NK-92 (cell line): Measurements from ENCODE around the gene SLC5A10.
"Not testable (repeated sequence)": the region's sequence is repeated elsewhere in the genome, so short reads cannot be mapped to it uniquely, and the experiment has no call there.

ENCODE experiments used
- DNase-seq: peaks from one replicate; lab custom pipeline; 2025; ENCODE audit not compliant: unreplicated experiment; lab: John Stamatoyannopoulos, UW

SLC5A10 gene

GRCh38 chr17:18946536-18946935 is 5.4 kb upstream of the SLC5A10 start:
- no peak for DNase-seq

GRCh38 chr17:18947866-18948265 is 4.1 kb upstream of the SLC5A10 start:
- DNase-seq, result no peak

GRCh38 chr17:18948476-18949006 is 3.4 kb upstream of the SLC5A10 start:
- DNase-seq, result no peak

- DNase-seq, result no peak
These were observed 2.4 kb upstream of the SLC5A10 start for GRCh38 chr17:18949566-18949965.

- DNase-seq, result no peak
These were observed 1.6 kb upstream of the SLC5A10 start for GRCh38 chr17:18950346-18950745.

- DNase-seq, result no peak
These were observed 740 bp upstream of the SLC5A10 start for GRCh38 chr17:18950944-18951905.

GRCh38 chr17:18953231-18953728 is 1.3 kb downstream of the SLC5A10 start:
- DNase-seq, result no peak

GRCh38 chr17:18954321-18954720 is 2.4 kb downstream of the SLC5A10 start:
- DNase-seq, result no peak

- no peak for DNase-seq
These were observed 3.0 kb downstream of the SLC5A10 start for GRCh38 chr17:18955009-18955408.

GRCh38 chr17:18956021-18956420 is 4.1 kb downstream of the SLC5A10 start:
- DNase-seq, result not testable (repeated sequence)

GRCh38 chr17:18956581-18956980 is 4.6 kb downstream of the SLC5A10 start:
- no peak for DNase-seq

- no peak for DNase-seq
These were observed 5.9 kb downstream of the SLC5A10 start for GRCh38 chr17:18957831-18958230.

- DNase-seq, result no peak
These were observed 6.6 kb downstream of the SLC5A10 start for GRCh38 chr17:18958611-18959010.

- no peak for DNase-seq
These were observed 7.3 kb downstream of the SLC5A10 start for GRCh38 chr17:18959071-18959844.

GRCh38 chr17:18959845-18960240 is 7.9 kb downstream of the SLC5A10 start:
- no peak for DNase-seq

GRCh38 chr17:18960241-18960665 is 8.3 kb downstream of the SLC5A10 start:
- DNase-seq, result no peak

GRCh38 chr17:18960803-18961511 is 9.0 kb downstream of the SLC5A10 start:
- DNase-seq, result no peak

- no peak for DNase-seq
These were observed 9.9 kb downstream of the SLC5A10 start for GRCh38 chr17:18961634-18962493.

- DNase-seq, result no peak
These were observed 10.5 kb downstream of the SLC5A10 start for GRCh38 chr17:18962494-18962815.
